Inflammatory macrophage treated with lipopolysaccharide for 4 hours (primary cell): ENCODE data around the gene B3GAT1.

Experiments
- DNase-seq: peaks from one replicate; pipeline ENCODE4 v3.0.0-alpha.2; 2020

B3GAT1 gene

GRCh38 chr11:134441281-134441680 is 29.2 kb upstream of the B3GAT1 start:
- DNase-seq = no peak

- no peak for DNase-seq
These were observed 28.8 kb upstream of the B3GAT1 start for GRCh38 chr11:134440851-134441250.

GRCh38 chr11:134438542-134439537 is 26.8 kb upstream of the B3GAT1 start:
- DNase-seq = no peak

GRCh38 chr11:134437821-134438220 is 25.8 kb upstream of the B3GAT1 start:
- DNase-seq = no peak

- no peak for DNase-seq
These were observed 24.7 kb upstream of the B3GAT1 start for GRCh38 chr11:134436781-134437180.

GRCh38 chr11:134433806-134434205 is 21.8 kb upstream of the B3GAT1 start:
- no peak for DNase-seq

GRCh38 chr11:134433251-134433650 is 21.2 kb upstream of the B3GAT1 start:
- DNase-seq = no peak

GRCh38 chr11:134432776-134433175 is 20.7 kb upstream of the B3GAT1 start:
- DNase-seq = no peak

- DNase-seq = no peak
These were observed 17.1 kb upstream of the B3GAT1 start for GRCh38 chr11:134429106-134429505.

GRCh38 chr11:134425816-134426536 is 13.9 kb upstream of the B3GAT1 start:
- DNase-seq = no peak

GRCh38 chr11:134425413-134425812 is 13.4 kb upstream of the B3GAT1 start:
- no peak for DNase-seq

GRCh38 chr11:134423106-134423505 is 11.1 kb upstream of the B3GAT1 start:
- DNase-seq = no peak

GRCh38 chr11:134417871-134418840 is 6.1 kb upstream of the B3GAT1 start:
- no peak for DNase-seq

- no peak for DNase-seq
These were observed 4.7 kb upstream of the B3GAT1 start for GRCh38 chr11:134416726-134417125.

GRCh38 chr11:134414766-134415765 is 3.0 kb upstream of the B3GAT1 start:
- DNase-seq = no peak

GRCh38 chr11:134413826-134414731 is 2.0 kb upstream of the B3GAT1 start:
- no peak for DNase-seq

GRCh38 chr11:134413043-134413825 is 1.2 kb upstream of the B3GAT1 start:
- DNase-seq = no peak

- no peak for DNase-seq
These were observed 1.3 kb downstream of the B3GAT1 start for GRCh38 chr11:134410766-134411165.
